Hepatocyte (in vitro differentiated cells): ENCODE results near the gene DHX8. TPM values are rescaled to one million over a fixed set of nuclear protein-coding genes. Genes with fewer than 3 reads are reported as not detected.
"Not testable (repeated sequence)": the region's sequence is repeated elsewhere in the genome, so short reads cannot be mapped to it uniquely, and the experiment has no call there.

Experiments
- DNase-seq: peaks from one replicate; pipeline ENCODE4 v3.0.0-alpha.2; 2016; ENCODE audit warnings: low spot score
- H2AFZ ChIP-seq: fragments of 200-600 bp; sonication (generic); 2 replicates; pipeline ENCODE4 v1.6.0; 2016; ENCODE audit warnings: antibody characterized with exemption, mild to moderate bottlenecking
- H3K27ac ChIP-seq: fragments of 200-600 bp; sonication (generic); 2 replicates; pipeline ENCODE4 v1.5.1; 2016; ENCODE audit warnings: mild to moderate bottlenecking
- H3K27me3 ChIP-seq: fragments of 200-600 bp; sonication (generic); 2 replicates; pipeline ENCODE4 v1.6.1; 2016
- H3K36me3 ChIP-seq: fragments of 200-600 bp; sonication (generic); replicated peaks from 2 replicates; pipeline ENCODE4 v1.5.1; 2016; ENCODE audit warnings: low read depth; ENCODE audit not compliant: insufficient read depth
- H3K4me1 ChIP-seq: fragments of 200-600 bp; sonication (generic); 2 replicates; pipeline ENCODE4 v1.5.1; 2016; ENCODE audit warnings: mild to moderate bottlenecking, moderate library complexity; ENCODE audit not compliant: insufficient read depth
- H3K4me2 ChIP-seq: fragments of 200-600 bp; sonication (generic); 2 replicates; pipeline ENCODE4 v1.6.0; 2016
- H3K4me3 ChIP-seq: fragments of 200-600 bp; sonication (generic); 2 replicates; pipeline ENCODE4 v1.5.1; 2016; ENCODE audit warnings: mild to moderate bottlenecking
- H3K79me2 ChIP-seq: fragments of 200-600 bp; sonication (generic); 2 replicates; pipeline ENCODE4 v1.6.0; 2017; ENCODE audit warnings: mild to moderate bottlenecking
- H3K9me2 ChIP-seq: fragments of 200-600 bp; sonication (generic); replicated peaks from 2 replicates; pipeline ENCODE4 v1.6.0; 2017; ENCODE audit warnings: mild to moderate bottlenecking; ENCODE audit not compliant: insufficient read depth
- H3K9me3 ChIP-seq: fragments of 200-600 bp; sonication (generic); 2 replicates; pipeline ENCODE4 v1.5.1; 2016; ENCODE audit warnings: low read depth, mild to moderate bottlenecking
- H4K20me1 ChIP-seq: fragments of 200-600 bp; sonication (generic); 2 replicates; pipeline ENCODE4 v1.6.0; 2016; ENCODE audit warnings: mild to moderate bottlenecking; ENCODE audit not compliant: insufficient read depth, poor library complexity, severe bottlenecking
- EZH2 ChIP-seq: fragments of 200-600 bp; sonication (generic); IDR thresholded peaks from 2 replicates; pipeline ENCODE4 v1.6.1; 2016; ENCODE audit warnings: antibody characterized with exemption, mild to moderate bottlenecking, borderline replicate concordance
- EZH2phosphoT487 ChIP-seq: fragments of 200-600 bp; sonication (generic); IDR thresholded peaks from one replicate; pipeline ENCODE4 v1.6.1; 2018; ENCODE audit warnings: antibody characterized with exemption, mild to moderate bottlenecking, low read depth, moderate library complexity; ENCODE audit not compliant: unreplicated experiment, severe bottlenecking
- WGBS: methylation state at CpG from one replicate; pipeline ENCODE4 v1.1.6; 2016; ENCODE audit warnings: low lambda C conversion rate; ENCODE audit errors: missing lambda C conversion rate; 5-methylcytosine and 5-hydroxymethylcytosine counted together
- polyA plus RNA-seq: library from polyadenylated mRNA; unstranded; fragments of >200 nt; fragmentation: Nextera tagmentation; extraction: Ambion mirVana; gene quantifications from 2 replicates; pipeline ENCODE4 v1.2.1, GENCODE V29; 2016
- total RNA-seq: library from RNA; depleted of rRNA; stranded (reverse); fragments of >200 nt; gene quantifications from 2 replicates; pipeline ENCODE4 v1.2.3, GENCODE V29; 2014
- TF ChIP-seq, protein P1 (sequence below): fragments of 200-600 bp; sonication (generic); IDR thresholded peaks from 2 replicates; pipeline ENCODE4 v1.5.1; 2016; ENCODE audit warnings: antibody characterized with exemption, mild to moderate bottlenecking; ENCODE audit not compliant: poor library complexity

The DHX8 gene
- total and polyA plus RNA-seq, 2 experiments from 2014 or later, result 26.6 to 35.0 TPM

DNA sequence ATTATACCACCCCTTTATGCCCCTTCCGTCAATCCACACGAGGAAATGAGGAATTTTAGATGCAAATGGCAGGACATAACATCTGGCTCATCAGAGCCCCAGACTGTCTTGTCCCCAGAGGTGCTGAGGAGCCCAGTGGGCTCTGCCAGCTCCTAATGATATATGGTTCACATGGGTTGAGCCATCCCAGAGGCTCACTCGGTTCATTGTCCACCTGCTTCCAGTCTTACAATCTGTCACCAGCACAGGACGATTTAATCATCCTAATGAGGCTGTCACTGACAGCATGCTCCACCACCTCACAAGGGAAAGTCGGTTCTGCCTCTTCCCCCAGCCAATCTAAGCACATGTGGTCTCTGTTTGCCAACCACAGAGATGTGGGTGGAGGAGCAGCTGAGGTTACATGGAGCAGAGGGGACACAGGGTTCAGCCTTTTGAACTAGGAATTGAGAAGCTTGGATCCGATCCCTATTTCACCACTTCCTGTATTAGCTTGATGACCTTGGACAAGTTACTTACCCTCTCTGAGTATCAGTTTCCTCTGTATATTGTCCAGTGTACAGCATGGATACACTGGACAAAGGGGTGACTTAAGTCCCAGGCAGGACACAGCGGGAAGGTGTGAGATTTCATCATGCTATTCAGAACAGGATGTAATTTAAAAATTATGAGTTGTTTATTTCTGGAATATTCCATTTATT, 27.0 kb upstream of the DHX8 start:
- no peak overlapping the region for H2AFZ ChIP-seq
- no peaks in the 10 kb centered on the region for H4K20me1 ChIP-seq
- H3K27me3 ChIP-seq, result no peaks in the 10 kb centered on the region
- 60% methylated on average over 7 of the region's 7 CpGs for WGBS
- H3K36me3 ChIP-seq, result no peaks in the 10 kb centered on the region
- TF ChIP-seq EZH2 (no peak), EZH2phosphoT487 (no peak)
- TF ChIP-seq, protein P1, sequence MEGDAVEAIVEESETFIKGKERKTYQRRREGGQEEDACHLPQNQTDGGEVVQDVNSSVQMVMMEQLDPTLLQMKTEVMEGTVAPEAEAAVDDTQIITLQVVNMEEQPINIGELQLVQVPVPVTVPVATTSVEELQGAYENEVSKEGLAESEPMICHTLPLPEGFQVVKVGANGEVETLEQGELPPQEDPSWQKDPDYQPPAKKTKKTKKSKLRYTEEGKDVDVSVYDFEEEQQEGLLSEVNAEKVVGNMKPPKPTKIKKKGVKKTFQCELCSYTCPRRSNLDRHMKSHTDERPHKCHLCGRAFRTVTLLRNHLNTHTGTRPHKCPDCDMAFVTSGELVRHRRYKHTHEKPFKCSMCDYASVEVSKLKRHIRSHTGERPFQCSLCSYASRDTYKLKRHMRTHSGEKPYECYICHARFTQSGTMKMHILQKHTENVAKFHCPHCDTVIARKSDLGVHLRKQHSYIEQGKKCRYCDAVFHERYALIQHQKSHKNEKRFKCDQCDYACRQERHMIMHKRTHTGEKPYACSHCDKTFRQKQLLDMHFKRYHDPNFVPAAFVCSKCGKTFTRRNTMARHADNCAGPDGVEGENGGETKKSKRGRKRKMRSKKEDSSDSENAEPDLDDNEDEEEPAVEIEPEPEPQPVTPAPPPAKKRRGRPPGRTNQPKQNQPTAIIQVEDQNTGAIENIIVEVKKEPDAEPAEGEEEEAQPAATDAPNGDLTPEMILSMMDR, result no peak
- no peaks in the 10 kb centered on the region for H3K9me2 ChIP-seq
- H3K27ac ChIP-seq, result no peak overlapping the region
- no peaks in the 10 kb centered on the region for H3K9me3 ChIP-seq
- no peaks in the 10 kb centered on the region for H3K79me2 ChIP-seq
- no peak for DNase-seq
- no peak overlapping the region for H3K4me3 ChIP-seq
- no peak overlapping the region for H3K4me2 ChIP-seq
- H3K4me1 ChIP-seq, result no peaks in the 10 kb centered on the region

DNA sequence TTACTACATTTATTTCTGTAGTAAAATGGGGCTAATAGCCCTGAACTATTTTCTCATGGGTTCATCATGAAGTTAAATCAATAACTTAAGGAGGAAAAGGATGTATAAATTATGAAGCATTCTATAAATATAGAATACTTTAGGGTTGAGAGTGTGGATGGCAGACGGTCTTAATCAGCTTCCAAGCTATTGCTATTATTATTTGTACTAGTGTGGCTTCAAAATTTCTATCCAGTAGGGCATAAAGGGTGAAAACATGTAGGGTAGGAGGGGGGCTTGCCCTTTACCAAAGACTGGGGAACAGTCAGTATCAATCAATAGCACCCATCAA, 26.4 kb upstream of the DHX8 start:
- Histone ChIP-seq H3K79me2 (no peaks in the 10 kb centered on the region), H3K9me2 (no peaks in the 10 kb centered on the region), H4K20me1 (no peaks in the 10 kb centered on the region), H3K36me3 (no peaks in the 10 kb centered on the region), H3K4me2 (no peak overlapping the region), H3K27ac (no peak overlapping the region), H3K27me3 (no peaks in the 10 kb centered on the region), H3K4me3 (no peak overlapping the region), H2AFZ (no peak overlapping the region), H3K9me3 (no peaks in the 10 kb centered on the region), H3K4me1 (no peaks in the 10 kb centered on the region)
- WGBS, result 82% methylated on average over 1 of the region's 1 CpG
- no peak for DNase-seq
- TF ChIP-seq EZH2 (no peak), EZH2phosphoT487 (no peak)
- TF ChIP-seq, protein P1, result no peak

DNA sequence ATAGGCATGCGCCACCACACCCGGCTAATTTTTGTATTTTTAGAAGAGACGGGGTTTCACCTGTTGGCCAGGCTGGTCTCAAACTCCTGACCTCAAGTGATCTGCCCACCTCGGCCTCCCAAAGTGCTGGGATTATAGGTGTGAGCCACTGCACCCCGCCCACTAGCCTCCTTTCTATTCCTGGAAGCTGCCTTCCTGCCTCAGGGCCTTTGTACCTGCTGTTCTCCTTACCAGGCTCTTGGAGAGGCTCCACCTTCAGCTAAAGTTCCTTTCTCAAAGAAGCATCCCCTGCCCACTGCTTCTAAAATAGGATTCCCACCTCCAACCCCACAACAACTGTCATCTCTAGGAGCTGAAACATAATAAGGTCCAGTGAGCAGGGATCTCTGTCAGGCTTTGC, 23.9 kb upstream of the DHX8 start:
- not testable (repeated sequence) for H3K4me2 ChIP-seq, H4K20me1 ChIP-seq, H2AFZ ChIP-seq, H3K27me3 ChIP-seq, H3K9me2 ChIP-seq, H3K27ac ChIP-seq, H3K79me2 ChIP-seq, H3K4me1 ChIP-seq, DNase-seq, H3K9me3 ChIP-seq, H3K36me3 ChIP-seq, H3K4me3 ChIP-seq
- 90% methylated on average over 5 of the region's 5 CpGs for WGBS

DNA sequence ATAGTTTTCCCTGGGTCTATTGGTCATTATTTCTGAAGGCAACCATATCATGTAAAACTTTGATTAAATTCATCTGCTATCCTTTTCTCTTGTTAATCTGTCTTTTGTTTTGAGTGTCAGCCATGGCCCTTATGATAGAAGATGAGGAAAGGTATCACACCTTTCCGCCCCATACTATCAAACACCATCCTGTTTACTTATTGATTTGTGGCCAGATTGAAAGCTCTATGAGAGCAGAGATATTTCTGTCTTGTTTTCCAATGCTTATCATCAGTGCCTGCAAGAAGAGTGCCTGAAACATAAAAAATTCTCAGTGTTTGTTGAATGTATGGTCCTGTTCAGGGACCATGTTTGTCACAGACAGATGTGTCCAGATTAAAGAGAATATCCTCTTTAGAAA, 22.6 kb upstream of the DHX8 start:
- no peak overlapping the region for H3K4me3 ChIP-seq
- H3K27ac ChIP-seq, result no peak overlapping the region
- 93% methylated on average over 1 of the region's 1 CpG for WGBS
- no peaks in the 10 kb centered on the region for H3K9me3 ChIP-seq
- no peaks in the 10 kb centered on the region for H3K9me2 ChIP-seq
- H2AFZ ChIP-seq, result no peak overlapping the region
- H3K4me2 ChIP-seq, result no peak overlapping the region
- TF ChIP-seq, protein P1, result no peak
- no peak for TF ChIP-seq EZH2
- TF ChIP-seq EZH2phosphoT487, result no peak
- H4K20me1 ChIP-seq, result no peaks in the 10 kb centered on the region
- H3K27me3 ChIP-seq, result no peaks in the 10 kb centered on the region
- H3K4me1 ChIP-seq, result no peaks in the 10 kb centered on the region
- no peaks in the 10 kb centered on the region for H3K79me2 ChIP-seq
- no peaks in the 10 kb centered on the region for H3K36me3 ChIP-seq
- no peak for DNase-seq

DNA sequence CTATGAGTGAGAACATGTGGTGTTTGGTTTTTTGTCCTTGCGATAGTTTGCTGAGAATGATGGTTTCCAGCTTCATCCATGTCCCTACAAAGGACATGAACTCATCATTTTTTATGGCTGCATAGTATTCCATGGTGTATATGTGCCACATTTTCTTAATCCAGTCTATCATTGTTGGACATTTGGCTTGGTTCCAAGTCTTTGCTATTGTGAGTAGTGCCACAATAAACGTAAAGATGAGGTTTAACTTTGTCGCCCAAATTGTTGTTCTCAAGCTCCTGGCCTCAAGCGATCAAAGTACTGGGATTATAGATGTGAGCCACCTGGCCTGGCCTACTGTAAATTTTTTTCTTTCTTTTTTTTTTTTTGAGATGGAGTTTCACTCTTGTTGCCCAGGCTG, 21.2 kb upstream of the DHX8 start:
- H3K4me2 ChIP-seq, H3K36me3 ChIP-seq, H3K27ac ChIP-seq, H3K9me2 ChIP-seq, H3K27me3 ChIP-seq, H3K9me3 ChIP-seq, H3K79me2 ChIP-seq, DNase-seq, H3K4me1 ChIP-seq, H3K4me3 ChIP-seq, H4K20me1 ChIP-seq, H2AFZ ChIP-seq: not testable (repeated sequence)
- 97% methylated on average over 3 of the region's 4 CpGs for WGBS
